Measurements from ENCODE around the gene VSNL1.

Gene VSNL1

DNA sequence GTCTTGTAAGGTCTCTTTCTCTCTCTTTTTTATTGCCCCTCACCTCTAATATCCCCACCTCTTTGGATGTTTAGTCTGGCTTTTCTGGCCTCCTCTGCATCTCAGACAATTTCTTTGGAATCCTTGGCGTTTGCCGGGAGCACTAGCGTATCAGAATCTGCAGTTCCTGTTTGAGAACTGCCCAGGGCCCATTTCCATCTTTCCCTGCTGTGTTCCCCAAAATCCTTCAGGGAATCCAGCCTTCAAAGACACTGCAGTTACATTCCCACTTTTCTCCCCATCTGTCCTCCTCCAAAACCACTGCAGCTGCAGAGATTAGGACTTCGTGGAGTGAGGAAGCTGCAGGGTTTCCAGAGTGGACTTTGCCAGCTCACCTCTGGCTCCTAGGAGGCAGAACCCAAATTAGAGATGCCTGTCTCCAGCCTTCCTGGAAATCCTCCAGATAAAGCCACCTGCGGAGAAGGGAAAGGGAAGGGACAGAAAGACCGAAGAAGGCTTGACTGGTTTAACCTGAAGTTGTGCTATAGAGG, 2.7 kb downstream of the VSNL1 start:
- peaks cover 4% of the 10 kb centered on the region; the same call in 1 of the 2 replicates for H3K4me1 ChIP-seq (ENCODE audit: control insufficient read depth, insufficient read depth, low read length)
- no peaks in the 10 kb centered on the region for H3K9me3 ChIP-seq (ENCODE audit: control insufficient read depth, insufficient read depth, low read depth, low read length)
- TF ChIP-seq, protein P1, sequence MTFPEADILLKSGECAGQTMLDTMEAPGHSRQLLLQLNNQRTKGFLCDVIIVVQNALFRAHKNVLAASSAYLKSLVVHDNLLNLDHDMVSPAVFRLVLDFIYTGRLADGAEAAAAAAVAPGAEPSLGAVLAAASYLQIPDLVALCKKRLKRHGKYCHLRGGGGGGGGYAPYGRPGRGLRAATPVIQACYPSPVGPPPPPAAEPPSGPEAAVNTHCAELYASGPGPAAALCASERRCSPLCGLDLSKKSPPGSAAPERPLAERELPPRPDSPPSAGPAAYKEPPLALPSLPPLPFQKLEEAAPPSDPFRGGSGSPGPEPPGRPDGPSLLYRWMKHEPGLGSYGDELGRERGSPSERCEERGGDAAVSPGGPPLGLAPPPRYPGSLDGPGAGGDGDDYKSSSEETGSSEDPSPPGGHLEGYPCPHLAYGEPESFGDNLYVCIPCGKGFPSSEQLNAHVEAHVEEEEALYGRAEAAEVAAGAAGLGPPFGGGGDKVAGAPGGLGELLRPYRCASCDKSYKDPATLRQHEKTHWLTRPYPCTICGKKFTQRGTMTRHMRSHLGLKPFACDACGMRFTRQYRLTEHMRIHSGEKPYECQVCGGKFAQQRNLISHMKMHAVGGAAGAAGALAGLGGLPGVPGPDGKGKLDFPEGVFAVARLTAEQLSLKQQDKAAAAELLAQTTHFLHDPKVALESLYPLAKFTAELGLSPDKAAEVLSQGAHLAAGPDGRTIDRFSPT (tag by site-specific recombination; IDR thresholded peaks at IDR 0.05), result no peak
- TF ChIP-seq KLF16 (tag by site-specific recombination; IDR thresholded peaks at IDR 0.05) (no peak), ZNF558 (tag by site-specific recombination; IDR thresholded peaks at IDR 0.05) (no peak), ZNF37A (tag by site-specific recombination; IDR thresholded peaks at IDR 0.05) (no peak), ZNF768 (tag by site-specific recombination; IDR thresholded peaks at IDR 0.05) (no peak), ZNF629 (tag by site-specific recombination; IDR thresholded peaks at IDR 0.05) (no peak), HOXD13 (CRISPR knock-in tag; IDR thresholded peaks at IDR 0.05; ENCODE audit: borderline replicate concordance) (no peak), ZNF701 (tag by site-specific recombination; IDR thresholded peaks at IDR 0.05) (no peak), ZNF335 (tag by site-specific recombination; conservative IDR thresholded peaks at IDR 0.05) (no peak), ZNF16 (tag by site-specific recombination; IDR thresholded peaks at IDR 0.05; ENCODE audit: low read depth) (no peak), ZSCAN16 (tag by site-specific recombination; IDR thresholded peaks at IDR 0.05) (no peak), ZNF19 (tag by site-specific recombination; IDR thresholded peaks at IDR 0.05; ENCODE audit: low read depth) (no peak), ZNF366 (tag by site-specific recombination; conservative IDR thresholded peaks at IDR 0.05) (no peak), ZSCAN23 (tag by site-specific recombination; IDR thresholded peaks at IDR 0.05) (no peak), ZNF223 (tag by site-specific recombination; IDR thresholded peaks at IDR 0.05) (no peak)
- TF ChIP-seq, protein P2, sequence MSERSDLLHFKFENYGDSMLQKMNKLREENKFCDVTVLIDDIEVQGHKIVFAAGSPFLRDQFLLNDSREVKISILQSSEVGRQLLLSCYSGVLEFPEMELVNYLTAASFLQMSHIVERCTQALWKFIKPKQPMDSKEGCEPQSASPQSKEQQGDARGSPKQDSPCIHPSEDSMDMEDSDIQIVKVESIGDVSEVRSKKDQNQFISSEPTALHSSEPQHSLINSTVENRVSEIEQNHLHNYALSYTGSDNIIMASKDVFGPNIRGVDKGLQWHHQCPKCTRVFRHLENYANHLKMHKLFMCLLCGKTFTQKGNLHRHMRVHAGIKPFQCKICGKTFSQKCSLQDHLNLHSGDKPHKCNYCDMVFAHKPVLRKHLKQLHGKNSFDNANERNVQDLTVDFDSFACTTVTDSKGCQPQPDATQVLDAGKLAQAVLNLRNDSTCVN (tag by site-specific recombination; optimal IDR thresholded peaks at IDR 0.05), result no peak
- TF ChIP-seq, protein P3, sequence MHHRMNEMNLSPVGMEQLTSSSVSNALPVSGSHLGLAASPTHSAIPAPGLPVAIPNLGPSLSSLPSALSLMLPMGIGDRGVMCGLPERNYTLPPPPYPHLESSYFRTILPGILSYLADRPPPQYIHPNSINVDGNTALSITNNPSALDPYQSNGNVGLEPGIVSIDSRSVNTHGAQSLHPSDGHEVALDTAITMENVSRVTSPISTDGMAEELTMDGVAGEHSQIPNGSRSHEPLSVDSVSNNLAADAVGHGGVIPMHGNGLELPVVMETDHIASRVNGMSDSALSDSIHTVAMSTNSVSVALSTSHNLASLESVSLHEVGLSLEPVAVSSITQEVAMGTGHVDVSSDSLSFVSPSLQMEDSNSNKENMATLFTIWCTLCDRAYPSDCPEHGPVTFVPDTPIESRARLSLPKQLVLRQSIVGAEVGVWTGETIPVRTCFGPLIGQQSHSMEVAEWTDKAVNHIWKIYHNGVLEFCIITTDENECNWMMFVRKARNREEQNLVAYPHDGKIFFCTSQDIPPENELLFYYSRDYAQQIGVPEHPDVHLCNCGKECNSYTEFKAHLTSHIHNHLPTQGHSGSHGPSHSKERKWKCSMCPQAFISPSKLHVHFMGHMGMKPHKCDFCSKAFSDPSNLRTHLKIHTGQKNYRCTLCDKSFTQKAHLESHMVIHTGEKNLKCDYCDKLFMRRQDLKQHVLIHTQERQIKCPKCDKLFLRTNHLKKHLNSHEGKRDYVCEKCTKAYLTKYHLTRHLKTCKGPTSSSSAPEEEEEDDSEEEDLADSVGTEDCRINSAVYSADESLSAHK (tag by site-specific recombination; IDR thresholded peaks at IDR 0.05), result no peak
- TF ChIP-seq, protein P4, sequence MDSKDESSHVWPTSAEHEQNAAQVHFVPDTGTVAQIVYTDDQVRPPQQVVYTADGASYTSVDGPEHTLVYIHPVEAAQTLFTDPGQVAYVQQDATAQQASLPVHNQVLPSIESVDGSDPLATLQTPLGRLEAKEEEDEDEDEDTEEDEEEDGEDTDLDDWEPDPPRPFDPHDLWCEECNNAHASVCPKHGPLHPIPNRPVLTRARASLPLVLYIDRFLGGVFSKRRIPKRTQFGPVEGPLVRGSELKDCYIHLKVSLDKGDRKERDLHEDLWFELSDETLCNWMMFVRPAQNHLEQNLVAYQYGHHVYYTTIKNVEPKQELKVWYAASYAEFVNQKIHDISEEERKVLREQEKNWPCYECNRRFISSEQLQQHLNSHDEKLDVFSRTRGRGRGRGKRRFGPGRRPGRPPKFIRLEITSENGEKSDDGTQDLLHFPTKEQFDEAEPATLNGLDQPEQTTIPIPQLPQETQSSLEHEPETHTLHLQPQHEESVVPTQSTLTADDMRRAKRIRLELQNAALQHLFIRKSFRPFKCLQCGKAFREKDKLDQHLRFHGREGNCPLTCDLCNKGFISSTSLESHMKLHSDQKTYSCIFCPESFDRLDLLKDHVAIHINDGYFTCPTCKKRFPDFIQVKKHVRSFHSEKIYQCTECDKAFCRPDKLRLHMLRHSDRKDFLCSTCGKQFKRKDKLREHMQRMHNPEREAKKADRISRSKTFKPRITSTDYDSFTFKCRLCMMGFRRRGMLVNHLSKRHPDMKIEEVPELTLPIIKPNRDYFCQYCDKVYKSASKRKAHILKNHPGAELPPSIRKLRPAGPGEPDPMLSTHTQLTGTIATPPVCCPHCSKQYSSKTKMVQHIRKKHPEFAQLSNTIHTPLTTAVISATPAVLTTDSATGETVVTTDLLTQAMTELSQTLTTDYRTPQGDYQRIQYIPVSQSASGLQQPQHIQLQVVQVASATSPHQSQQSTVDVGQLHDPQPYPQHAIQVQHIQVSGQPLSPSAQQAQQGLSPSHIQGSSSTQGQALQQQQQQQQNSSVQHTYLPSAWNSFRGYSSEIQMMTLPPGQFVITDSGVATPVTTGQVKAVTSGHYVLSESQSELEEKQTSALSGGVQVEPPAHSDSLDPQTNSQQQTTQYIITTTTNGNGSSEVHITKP (tag by site-specific recombination; IDR thresholded peaks at IDR 0.05), result no peak
- TF ChIP-seq, protein P5, sequence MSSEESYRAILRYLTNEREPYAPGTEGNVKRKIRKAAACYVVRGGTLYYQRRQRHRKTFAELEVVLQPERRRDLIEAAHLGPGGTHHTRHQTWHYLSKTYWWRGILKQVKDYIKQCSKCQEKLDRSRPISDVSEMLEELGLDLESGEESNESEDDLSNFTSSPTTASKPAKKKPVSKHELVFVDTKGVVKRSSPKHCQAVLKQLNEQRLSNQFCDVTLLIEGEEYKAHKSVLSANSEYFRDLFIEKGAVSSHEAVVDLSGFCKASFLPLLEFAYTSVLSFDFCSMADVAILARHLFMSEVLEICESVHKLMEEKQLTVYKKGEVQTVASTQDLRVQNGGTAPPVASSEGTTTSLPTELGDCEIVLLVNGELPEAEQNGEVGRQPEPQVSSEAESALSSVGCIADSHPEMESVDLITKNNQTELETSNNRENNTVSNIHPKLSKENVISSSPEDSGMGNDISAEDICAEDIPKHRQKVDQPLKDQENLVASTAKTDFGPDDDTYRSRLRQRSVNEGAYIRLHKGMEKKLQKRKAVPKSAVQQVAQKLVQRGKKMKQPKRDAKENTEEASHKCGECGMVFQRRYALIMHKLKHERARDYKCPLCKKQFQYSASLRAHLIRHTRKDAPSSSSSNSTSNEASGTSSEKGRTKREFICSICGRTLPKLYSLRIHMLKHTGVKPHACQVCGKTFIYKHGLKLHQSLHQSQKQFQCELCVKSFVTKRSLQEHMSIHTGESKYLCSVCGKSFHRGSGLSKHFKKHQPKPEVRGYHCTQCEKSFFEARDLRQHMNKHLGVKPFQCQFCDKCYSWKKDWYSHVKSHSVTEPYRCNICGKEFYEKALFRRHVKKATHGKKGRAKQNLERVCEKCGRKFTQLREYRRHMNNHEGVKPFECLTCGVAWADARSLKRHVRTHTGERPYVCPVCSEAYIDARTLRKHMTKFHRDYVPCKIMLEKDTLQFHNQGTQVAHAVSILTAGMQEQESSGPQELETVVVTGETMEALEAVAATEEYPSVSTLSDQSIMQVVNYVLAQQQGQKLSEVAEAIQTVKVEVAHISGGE (tag by site-specific recombination; conservative IDR thresholded peaks at IDR 0.05; ENCODE audit: low read depth), result no peak
- TF ChIP-seq, protein P6, sequence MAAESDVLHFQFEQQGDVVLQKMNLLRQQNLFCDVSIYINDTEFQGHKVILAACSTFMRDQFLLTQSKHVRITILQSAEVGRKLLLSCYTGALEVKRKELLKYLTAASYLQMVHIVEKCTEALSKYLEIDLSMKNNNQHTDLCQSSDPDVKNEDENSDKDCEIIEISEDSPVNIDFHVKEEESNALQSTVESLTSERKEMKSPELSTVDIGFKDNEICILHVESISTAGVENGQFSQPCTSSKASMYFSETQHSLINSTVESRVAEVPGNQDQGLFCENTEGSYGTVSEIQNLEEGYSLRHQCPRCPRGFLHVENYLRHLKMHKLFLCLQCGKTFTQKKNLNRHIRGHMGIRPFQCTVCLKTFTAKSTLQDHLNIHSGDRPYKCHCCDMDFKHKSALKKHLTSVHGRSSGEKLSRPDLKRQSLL (tag by site-specific recombination; IDR thresholded peaks at IDR 0.05), result no peak
- H3K4me3 ChIP-seq (ENCODE audit: low read depth, low read length), result no peak overlapping the region
- H3K36me3 ChIP-seq (ENCODE audit: control insufficient read depth in 2 of 2, insufficient read depth in 1 of 2, low read length in 2 of 2), result no peaks in the 10 kb centered on the region
- ChIA-PET CTCF (no interaction called here), POLR2A (no interaction called here)
- no peak overlapping the region for H3K27ac ChIP-seq (ENCODE audit: extremely low read depth, low read depth, low read length)

Measured in HEK293 (cell line).